RCC 7860 (cell line): ENCODE measurements around the gene GNAS-AS1.
A peak's percentile ranks its signal among the peaks of the same experiment; 100 is the strongest.

Experiments
- DNase-seq: peaks from one replicate; pipeline ENCODE4 v3.0.0-alpha.2; 2015; ENCODE audit warnings: low spot score
- FAIRE-seq: peaks from 2 replicates; lab custom pipeline; 2012; peaks lifted over from hg19 to GRCh38; lab: Jason Lieb, UNC

GNAS-AS1 gene

DNA sequence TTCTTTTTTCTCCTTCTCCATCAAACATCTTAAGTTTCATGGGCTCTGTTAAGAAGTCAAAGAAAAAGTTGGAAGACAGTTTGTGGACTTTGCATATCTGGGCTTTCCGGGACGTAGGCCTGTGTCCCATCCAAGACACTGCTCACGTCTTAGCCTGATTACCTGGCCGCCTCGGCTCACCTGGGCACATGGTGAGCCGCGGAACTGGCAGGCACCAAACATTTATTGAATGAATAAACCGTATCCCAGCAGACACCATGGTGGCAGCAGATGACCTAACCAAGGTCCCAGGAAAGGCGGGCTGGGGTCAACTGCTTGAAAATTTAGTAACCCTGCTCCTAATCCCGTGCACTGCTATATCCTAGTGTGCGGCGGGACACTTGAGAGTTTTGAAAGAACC is 37.4 kb upstream of the GNAS-AS1 start:
- no peak for DNase-seq
- no peak for FAIRE-seq

DNA sequence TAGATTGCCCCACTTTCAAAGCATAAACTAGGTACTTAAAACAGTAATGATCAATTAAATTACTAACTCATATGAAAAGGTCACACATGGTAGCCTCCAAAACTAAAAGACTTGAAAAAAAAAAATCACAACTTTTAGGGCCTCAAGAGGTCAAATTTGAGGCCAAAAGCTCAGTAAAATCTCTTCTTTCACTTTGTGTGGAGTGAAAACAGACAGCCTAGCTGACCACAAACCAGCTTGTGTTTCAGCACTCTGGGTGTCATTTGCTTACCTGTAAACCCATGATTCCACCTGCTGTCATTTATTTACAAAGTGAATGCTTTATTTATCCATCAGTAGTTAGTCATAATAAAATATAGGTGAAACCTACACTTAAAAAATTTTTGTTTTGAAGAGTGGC is 35.8 kb upstream of the GNAS-AS1 start:
- no peak for FAIRE-seq

GRCh38 chr20:58884966-58885365 is 34.3 kb upstream of the GNAS-AS1 start:
- DNase-seq (no peak), FAIRE-seq (no peak)

More for the DNA sequence above, 35.8 kb upstream of the GNAS-AS1 start:
- no peak for DNase-seq

DNA sequence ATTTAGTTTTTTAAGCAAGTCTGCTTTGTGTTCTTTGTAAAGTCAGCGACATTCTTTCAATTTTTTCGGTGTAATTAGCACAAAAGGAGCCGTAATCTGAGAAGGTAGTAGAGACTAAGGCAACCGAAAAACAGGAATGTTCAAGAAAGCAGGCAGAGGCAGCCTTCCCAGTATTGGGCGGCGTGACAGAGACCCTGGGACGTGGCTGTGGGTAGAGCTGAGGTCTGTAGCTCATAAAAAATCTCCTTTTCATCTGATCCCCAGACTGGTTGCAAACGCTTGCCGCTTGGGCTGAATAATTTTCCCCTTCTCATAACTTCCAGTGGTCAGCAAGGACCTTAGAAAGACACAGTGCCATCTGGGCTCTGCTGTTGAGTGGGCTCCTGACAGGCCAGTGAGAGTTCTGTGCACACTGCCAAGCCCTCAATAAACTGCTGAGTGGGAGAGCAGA is 32.6 kb upstream of the GNAS-AS1 start:
- DNase-seq, result no peak
- no peak for FAIRE-seq

GRCh38 chr20:58882704-58883089 is 32.0 kb upstream of the GNAS-AS1 start:
- FAIRE-seq (no peak), DNase-seq (no peak)

DNA sequence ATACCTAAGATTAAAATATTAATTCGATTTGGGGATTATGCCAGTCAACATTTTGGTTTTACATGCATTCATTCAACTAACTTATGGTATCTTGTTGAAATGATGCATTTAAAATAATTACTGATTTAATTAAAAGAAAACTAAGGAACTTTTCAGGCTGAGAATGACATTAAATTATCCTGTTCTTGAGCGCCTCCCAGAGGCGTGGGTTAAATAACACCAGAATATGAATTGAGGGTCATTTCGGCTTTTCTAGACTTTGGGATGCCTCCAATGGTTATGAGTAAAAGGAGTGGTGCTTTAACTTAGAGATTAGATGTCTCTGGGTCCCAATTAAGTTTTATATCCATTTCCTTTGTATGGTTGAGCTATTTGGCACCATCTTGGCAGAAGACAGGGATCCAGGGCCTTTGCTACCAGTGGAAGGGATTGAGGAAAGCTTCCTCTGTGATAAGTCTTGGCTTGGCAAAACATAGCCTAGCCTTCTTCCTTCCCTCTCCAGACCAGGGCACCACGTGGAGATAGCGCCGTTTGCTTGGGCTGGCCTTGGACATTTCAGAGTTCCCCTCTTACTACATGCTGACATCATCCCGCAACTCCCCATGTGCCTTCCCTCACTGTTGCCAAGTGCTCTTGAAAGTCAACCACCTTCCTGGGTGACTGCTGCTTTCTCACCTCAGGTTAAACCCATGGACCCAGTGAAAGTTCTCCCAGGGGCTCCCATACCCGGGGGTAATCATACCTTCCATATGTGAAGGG is 30.5 kb upstream of the GNAS-AS1 start:
- FAIRE-seq (peak; percentile 17), DNase-seq (no peak)

DNA sequence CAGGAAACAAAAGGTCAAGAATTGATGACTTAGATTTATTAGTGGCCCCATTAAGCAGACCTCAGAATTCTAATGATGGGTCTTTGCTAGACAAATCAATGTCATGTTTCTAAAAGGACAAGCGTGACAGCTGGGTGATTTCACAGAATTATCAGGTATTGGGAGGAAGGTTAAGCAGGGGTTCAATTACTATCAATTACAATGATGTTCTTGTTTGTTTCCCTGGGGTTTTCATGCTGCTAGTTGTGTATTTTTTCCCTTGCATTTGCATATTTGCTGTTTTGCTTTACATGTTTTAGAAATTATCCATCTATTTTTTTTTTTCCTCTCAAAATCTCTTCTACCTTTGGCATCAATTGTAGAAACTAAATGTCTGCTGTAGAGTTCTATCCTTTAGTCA is 29.7 kb upstream of the GNAS-AS1 start:
- FAIRE-seq, result no peak

DNA sequence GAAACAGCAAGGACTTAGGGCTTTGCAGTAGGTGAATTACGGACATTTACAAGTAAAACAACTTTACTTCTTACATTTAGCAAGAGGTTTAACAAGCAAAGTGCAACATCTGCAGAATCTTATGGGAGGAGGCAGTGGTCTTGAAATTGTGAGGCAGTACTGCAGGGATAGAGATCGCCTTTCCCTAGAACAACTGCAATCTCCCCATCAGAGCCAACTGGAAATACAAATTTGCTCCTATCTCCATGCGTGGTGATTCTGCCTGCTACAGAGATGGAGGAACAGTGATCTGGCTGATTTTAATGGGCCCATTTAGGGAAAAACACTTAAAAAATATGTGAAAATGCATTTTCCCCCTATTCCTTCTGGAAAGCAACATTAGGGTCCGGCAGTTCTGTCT is 27.7 kb upstream of the GNAS-AS1 start:
- FAIRE-seq, result no peak
- no peak for DNase-seq

More for the DNA sequence above, 29.7 kb upstream of the GNAS-AS1 start:
- DNase-seq, result no peak

DNA sequence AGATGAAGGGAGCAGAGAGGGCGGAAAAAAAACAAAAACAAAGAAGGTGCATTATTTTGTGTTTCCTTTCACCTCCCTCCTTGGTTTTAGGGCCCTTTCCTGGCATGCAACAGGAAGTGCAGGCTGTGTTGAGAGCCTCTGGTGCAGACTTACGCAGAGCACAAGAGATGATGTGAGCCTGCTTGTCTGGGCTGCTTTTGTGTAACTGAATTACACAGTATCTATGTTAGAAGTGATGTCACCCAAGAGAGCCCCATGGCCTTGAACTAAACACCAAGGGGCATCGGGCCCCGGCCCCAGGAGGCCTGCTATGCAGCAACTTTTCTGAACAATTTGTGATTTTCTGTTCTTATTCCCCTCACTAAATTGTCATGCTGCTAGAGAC is 27.3 kb upstream of the GNAS-AS1 start:
- DNase-seq (no peak), FAIRE-seq (no peak)

DNA sequence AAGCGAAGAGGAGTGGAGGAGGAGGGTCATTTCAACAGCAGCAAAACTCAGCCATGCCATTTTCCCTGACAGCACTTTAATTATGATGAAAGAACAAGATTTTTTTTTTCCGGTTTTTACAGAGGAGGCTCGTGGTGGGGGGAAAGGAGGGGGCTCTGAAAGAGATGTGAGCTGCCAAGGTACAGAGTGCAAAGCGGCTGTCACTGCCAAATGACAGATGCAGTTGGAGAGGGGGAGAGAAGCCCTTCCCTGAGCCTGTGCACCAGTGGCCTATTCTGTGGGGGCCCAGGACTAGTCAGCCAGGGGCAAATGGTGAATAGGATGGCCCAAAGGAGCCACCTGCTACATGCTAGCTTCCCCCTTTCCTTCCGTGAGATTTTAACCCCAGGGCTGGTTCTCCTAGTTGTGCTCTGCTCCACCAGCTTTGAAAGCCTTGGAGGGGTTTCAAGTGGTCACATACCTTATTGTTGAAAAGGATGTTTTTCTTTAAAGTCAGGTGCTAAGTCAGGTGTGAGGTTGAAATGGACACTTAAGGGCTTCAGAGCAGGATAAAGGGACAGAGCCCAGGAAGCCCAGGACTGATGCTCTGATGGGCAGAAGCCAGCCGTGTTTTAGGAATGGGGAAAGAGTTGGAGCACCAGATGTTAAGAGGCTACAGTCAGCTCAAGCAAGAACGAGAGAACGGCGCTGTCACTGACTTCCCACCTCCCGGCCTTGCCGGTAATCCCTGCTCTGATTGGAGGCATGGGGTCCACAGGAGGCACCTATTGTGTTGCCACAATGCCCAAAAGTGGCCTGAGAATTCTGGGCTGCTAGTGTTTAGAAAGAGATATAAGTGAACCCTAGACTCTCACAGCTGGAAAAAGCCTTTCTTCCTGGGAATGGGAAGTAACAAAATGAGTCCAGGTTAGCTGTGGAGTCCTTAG is 26.6 kb upstream of the GNAS-AS1 start:
- no peak for FAIRE-seq

DNA sequence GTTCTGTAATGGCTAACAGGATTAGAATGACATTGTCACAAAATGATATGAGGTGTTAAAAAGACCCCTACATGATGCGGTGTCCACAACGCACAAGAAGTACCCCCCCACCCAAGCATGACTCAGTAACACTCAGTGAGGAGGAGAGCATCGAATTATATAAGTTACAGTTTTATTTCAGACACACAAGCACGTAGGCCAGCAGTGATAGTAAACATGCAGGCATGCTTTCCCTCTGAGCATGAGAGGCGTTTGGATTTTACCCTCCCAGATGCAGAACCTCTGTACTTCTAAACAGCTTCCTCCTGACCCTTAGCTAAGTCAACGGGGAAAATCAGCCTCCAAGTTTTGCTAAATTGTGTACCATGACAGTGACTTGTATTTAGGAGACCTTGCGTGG is 25.7 kb upstream of the GNAS-AS1 start:
- DNase-seq (no peak), FAIRE-seq (no peak)

More for the DNA sequence above, 26.6 kb upstream of the GNAS-AS1 start:
- no peak for DNase-seq

DNA sequence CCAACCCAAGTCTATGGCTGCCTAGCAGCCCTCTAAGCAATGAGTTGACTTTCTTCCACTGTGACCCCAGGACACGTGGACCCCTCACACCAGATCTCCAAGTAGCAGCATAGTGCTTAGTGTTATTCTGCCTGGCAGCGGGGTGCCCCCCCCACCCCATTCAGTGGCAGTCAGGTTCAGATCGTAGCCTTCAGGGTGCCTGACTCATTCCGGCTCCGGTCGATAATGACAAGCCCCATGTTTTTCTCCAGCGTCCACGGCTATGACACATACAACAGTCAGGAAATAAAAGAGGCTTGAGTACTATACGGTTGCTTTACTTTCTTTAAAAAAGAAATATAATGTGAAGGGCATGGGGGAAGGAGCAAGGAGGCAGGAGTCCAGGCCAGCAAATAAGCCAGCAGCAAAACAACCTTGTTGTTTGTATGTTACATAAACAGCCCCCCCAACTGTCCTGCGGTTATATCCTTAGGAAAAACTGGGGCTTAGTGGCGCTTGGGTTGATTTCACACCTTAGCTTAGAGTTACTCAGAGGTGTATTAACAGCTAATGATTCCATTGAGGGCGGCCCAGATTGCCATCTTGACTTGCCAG is 24.9 kb upstream of the GNAS-AS1 start:
- DNase-seq (peak; percentile 58), FAIRE-seq (no peak)

DNA sequence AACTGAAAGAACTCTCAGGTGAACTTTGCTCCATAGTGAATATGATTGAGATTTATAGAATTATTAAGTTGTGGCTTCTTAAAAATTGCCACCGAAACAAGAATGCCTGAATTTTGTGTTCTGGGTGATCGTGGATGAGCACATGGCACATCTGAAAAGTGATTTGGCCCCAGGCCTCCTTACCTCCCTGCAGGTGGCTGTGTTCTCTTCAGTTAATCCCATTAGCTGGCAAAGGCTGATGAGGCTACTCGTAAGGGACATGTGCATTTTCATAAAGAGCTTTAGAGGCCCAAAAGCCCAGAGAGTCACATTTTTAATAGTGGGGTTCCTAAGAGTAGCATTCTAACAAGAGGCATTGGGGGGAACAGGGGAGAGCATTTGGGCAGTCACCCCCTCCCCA is 24.4 kb upstream of the GNAS-AS1 start:
- FAIRE-seq (no peak), DNase-seq (no peak)

GRCh38 chr20:58874469-58874868 is 23.8 kb upstream of the GNAS-AS1 start:
- FAIRE-seq (no peak), DNase-seq (no peak)

GRCh38 chr20:58871533-58872102 is 20.9 kb upstream of the GNAS-AS1 start:
- DNase-seq (no peak), FAIRE-seq (no peak)

- FAIRE-seq (no peak), DNase-seq (peak; percentile 36)
Measured at GRCh38 chr20:58870293-58871014, 19.8 kb upstream of the GNAS-AS1 start.

GRCh38 chr20:58869662-58870227 is 19.0 kb upstream of the GNAS-AS1 start:
- no peak for FAIRE-seq
- no peak for DNase-seq

DNA sequence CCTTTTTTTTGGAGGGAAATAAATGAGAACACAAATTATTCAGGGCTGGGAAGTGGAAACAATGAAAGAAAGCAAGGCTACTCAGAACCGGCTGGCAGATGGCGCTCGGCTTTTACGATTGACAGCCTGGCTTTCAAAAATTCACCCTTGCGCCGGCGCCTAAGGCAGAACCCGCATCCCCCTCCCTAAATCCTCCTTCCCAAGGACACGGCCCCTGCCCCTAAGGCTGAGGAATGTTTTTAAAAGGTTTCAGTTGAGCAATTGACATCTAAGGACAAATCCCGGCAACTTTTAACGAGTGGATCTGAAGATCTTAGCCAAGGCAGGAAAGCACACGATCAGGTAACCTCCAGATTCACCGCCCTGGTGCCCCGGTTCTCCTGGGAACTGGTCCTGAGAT is 18.1 kb upstream of the GNAS-AS1 start:
- DNase-seq (no peak), FAIRE-seq (no peak)

- DNase-seq, result no peak
- no peak for FAIRE-seq
Measured at GRCh38 chr20:58867211-58867610, 16.5 kb upstream of the GNAS-AS1 start.

- no peak for FAIRE-seq
Measured at GRCh38 chr20:58865843-58866242, 15.1 kb upstream of the GNAS-AS1 start.

More at GRCh38 chr20:58865843-58866242, 15.1 kb upstream of the GNAS-AS1 start:
- DNase-seq, result no peak
